Measurements from ENCODE around the gene MICOS13. TPM values are rescaled to one million over a fixed set of nuclear protein-coding genes. Genes with fewer than 3 reads are reported as not detected.

The MICOS13 gene
- total and polyA plus RNA-seq, 12 donors: 122 to 658 (median 139) TPM

- Histone ChIP-seq H3K27me3 (no peaks in the 10 kb centered on the region), H3K9me3 (no peaks in the 10 kb centered on the region), H3K4me1 (peaks cover 0 to 6% (median 2%) of the 10 kb centered on the region in 9 donors), H3K27ac (no peak overlapping the region), H3K36me3 (peaks cover 7 to 86% (median 56%) of the 10 kb centered on the region in 9 donors), H3K4me3 (no peak overlapping the region)
- TF ChIP-seq CTCF (IDR thresholded peaks at IDR 0.05): no peak
- intact Hi-C loops (cut with DNase I): no loop called here
- ATAC-seq (no peak), DNase-seq (no peak)
- 79 to 82% methylated on average over 28 to 30 of the region's 30 CpGs for WGBS, 2 donors
Measured at GRCh38 chr19:5697890-5698634, 17.7 kb upstream of the MICOS13 start.

GRCh38 chr19:5697022-5697889, 16.9 kb upstream of the MICOS13 start:
- H3K27me3 ChIP-seq: no peaks in the 10 kb centered on the region
- ATAC-seq (no peak), DNase-seq (no peak)
- no peak for TF ChIP-seq CTCF (IDR thresholded peaks at IDR 0.05)
- peaks cover 2 to 14% (median 10%) of the 10 kb centered on the region in 9 donors for H3K4me1 ChIP-seq
- intact Hi-C loops (cut with DNase I): no loop called here
- H3K27ac ChIP-seq: no peak overlapping the region
- H3K9me3 ChIP-seq: no peaks in the 10 kb centered on the region
- 77 to 78% methylated on average over 20 to 25 of the region's 25 CpGs for WGBS, 2 donors
- H3K4me3 ChIP-seq: no peak overlapping the region
- H3K36me3 ChIP-seq: peaks cover 7 to 91% (median 61%) of the 10 kb centered on the region in 9 donors

- DNase-seq (no peak), ATAC-seq (no peak)
- no peaks in the 10 kb centered on the region for H3K27me3 ChIP-seq
- H3K9me3 ChIP-seq: no peaks in the 10 kb centered on the region
- H3K27ac ChIP-seq: no peak overlapping the region
- intact Hi-C loops (cut with DNase I): no loop called here
- peaks cover 7 to 98% (median 68%) of the 10 kb centered on the region in 9 donors for H3K36me3 ChIP-seq
- no peak for TF ChIP-seq CTCF (IDR thresholded peaks at IDR 0.05)
- 87 to 93% methylated on average over 42 of the region's 42 CpGs for WGBS, 2 donors
- H3K4me1 ChIP-seq: peaks cover 7 to 23% (median 19%) of the 10 kb centered on the region in 9 donors
- no peak overlapping the region for H3K4me3 ChIP-seq
Measured at GRCh38 chr19:5696196-5697021, 16.1 kb upstream of the MICOS13 start.
